ENCODE results near the gene ZNF608. TPM values are rescaled to one million over a fixed set of nuclear protein-coding genes. Genes with fewer than 3 reads are reported as not detected.

ZNF608 gene
- total and polyA plus RNA-seq, 9 of the 15 experiments (the other 6 are each of a cell fraction or from before 2014, with no cell fraction given): 0.38 to 1.5 (median 1.00) TPM

- TF ChIP-seq ZMIZ1 (IDR thresholded peaks at IDR 0.05; ENCODE audit: low read depth in 2 of 2, low read length in 2 of 2): 0 out of 4 replicates have a peak, but pooled peaks of 1 of the 2 experiments have one; percentile 37
- TF ChIP-seq NR2C2 (CRISPR knock-in tag; IDR thresholded peaks at IDR 0.05): no peak
- peak; percentile 57 for TF ChIP-seq NR2C2 (tag; IDR thresholded peaks at IDR 0.05)
- TF ChIP-seq PTTG1 (tag; IDR thresholded peaks at IDR 0.05; ENCODE audit: low read depth): no peak
- peak; percentile 40 for TF ChIP-seq CCNT2 (IDR thresholded peaks at IDR 0.05; ENCODE audit: borderline replicate concordance, extremely low read depth, insufficient read length, low read depth, low read length)
- peak; percentile 83 for TF ChIP-seq SOX6 (IDR thresholded peaks at IDR 0.05)
- no peak for TF ChIP-seq HOXB6 (CRISPR knock-in tag; IDR thresholded peaks at IDR 0.05; ENCODE audit: borderline replicate concordance)
- no peak for TF ChIP-seq KLF6 (CRISPR knock-in tag; IDR thresholded peaks at IDR 0.05; ENCODE audit: borderline replicate concordance)
- peak; percentile 23; the same call in 1 of the 2 replicates for TF ChIP-seq CREB1 (IDR thresholded peaks at IDR 0.05)
- no peak for TF ChIP-seq CREB1 (CRISPR knock-in tag; IDR thresholded peaks at IDR 0.05)
- TF ChIP-seq FOXA3 (CRISPR knock-in tag; conservative IDR thresholded peaks at IDR 0.05 in 1 of 2, IDR thresholded peaks at IDR 0.05 in 1 of 2): 0 out of 4 replicates have a peak, but pooled peaks of 1 of the 2 experiments have one; percentile 32
- peak in 1 of 2 experiments; percentile 43; a peak in 1 of 4 replicates for TF ChIP-seq TBL1XR1 (IDR thresholded peaks at IDR 0.05; ENCODE audit: low read length in 2 of 2)
- TF ChIP-seq NCOA2 (IDR thresholded peaks at IDR 0.05; ENCODE audit: partially characterized antibody in 2 of 2): peak; percentile 15 to 48
- no peak for TF ChIP-seq NFE2L1 (tag; IDR thresholded peaks at IDR 0.05; ENCODE audit: borderline replicate concordance, low read depth)
- no peak for TF ChIP-seq POLR2B (IDR thresholded peaks at IDR 0.05; ENCODE audit: low read depth, partially characterized antibody)
- no peak for TF ChIP-seq CAMTA2 (CRISPR knock-in tag; conservative IDR thresholded peaks at IDR 0.05)
- TF ChIP-seq PBX2 (CRISPR knock-in tag; IDR thresholded peaks at IDR 0.05; ENCODE audit: low read depth): no peak
- 0 out of 2 replicates have a peak, but pooled peaks have one; percentile 11 for TF ChIP-seq PBX2 (tag; conservative IDR thresholded peaks at IDR 0.05; ENCODE audit: low read depth)
- TF ChIP-seq ZNF184 (CRISPR knock-in tag; IDR thresholded peaks at IDR 0.05): no peak
- peak; percentile 91 for TF ChIP-seq HDAC2 (IDR thresholded peaks at IDR 0.05)
- no peak for TF ChIP-seq THRAP3 (IDR thresholded peaks at IDR 0.05; ENCODE audit: borderline replicate concordance)
- TF ChIP-seq PTRF (tag; IDR thresholded peaks at IDR 0.05): no peak
- no peak for TF ChIP-seq ZNF316 (IDR thresholded peaks at IDR 0.05)
These were observed 18.0 kb downstream of the ZNF608 start (continued) for GRCh38 chr5:124728331-124728967.
